HCT116 (cell line): ENCODE measurements around the gene GABBR2.

ENCODE experiments used
- CEBPB ChIP-seq: IDR thresholded peaks from 2 replicates; pipeline ENCODE4 v1.6.1; 2012; ENCODE audit warnings: low read depth
- ELF1 ChIP-seq: IDR thresholded peaks from 2 replicates; pipeline ENCODE4 v1.6.1; 2012; ENCODE audit warnings: low read depth, borderline replicate concordance
- EZH2 ChIP-seq: fragments of 200-600 bp; sonication (generic); IDR thresholded peaks from 2 replicates; pipeline ENCODE4 v1.6.1; 2017; ENCODE audit warnings: antibody characterized with exemption, mixed run types
- JUND ChIP-seq: IDR thresholded peaks from 2 replicates; pipeline ENCODE4 v1.6.1; 2012
- POLR2A ChIP-seq: IDR thresholded peaks from 2 replicates; pipeline ENCODE4 v1.7.0; 2011; ENCODE audit warnings: borderline replicate concordance; ENCODE audit not compliant: insufficient read depth, insufficient read length; ENCODE audit errors: extremely low read depth
- POLR2AphosphoS5 ChIP-seq: IDR thresholded peaks from 2 replicates; pipeline ENCODE4 v1.6.1; 2011; ENCODE audit warnings: mild to moderate bottlenecking, low read depth, low read length, moderate library complexity
- SIN3A ChIP-seq: IDR thresholded peaks from 2 replicates; pipeline ENCODE4 v1.6.1; 2012; ENCODE audit warnings: low read depth
- YY1 ChIP-seq: IDR thresholded peaks from 2 replicates; pipeline ENCODE4 v1.6.1; 2011; ENCODE audit warnings: low read length, low read depth, moderate library complexity, mild to moderate bottlenecking; ENCODE audit not compliant: insufficient replicate concordance; ENCODE audit errors: extremely low read depth
- ZFX ChIP-seq: fragments of 450-650 bp; IDR thresholded peaks from 2 replicates; pipeline ENCODE4 v1.6.1; 2017
- TF ChIP-seq, protein P1 (sequence below), 3 experiments: fragments of 200-600 bp in 1 of 3; sonication (generic) in 1 of 3; IDR thresholded peaks in 2 of 3; conservative IDR thresholded peaks in 1 of 3; 2 replicates each; pipeline ENCODE4 v1.5.1; 2012 to 2017; ENCODE audit warnings: low read depth in 2 of 3, low read length in 2 of 3, antibody characterized with exemption in 1 of 3, borderline replicate concordance in 1 of 3, control low read depth in 1 of 3, mild to moderate bottlenecking in 1 of 3, mixed read lengths in 1 of 3, mixed run types in 1 of 3, moderate library complexity in 1 of 3; ENCODE audit not compliant: insufficient read depth in 1 of 3
- TF ChIP-seq, protein P2 (sequence below): IDR thresholded peaks from 2 replicates; pipeline ENCODE4 v1.6.1; 2012
- TF ChIP-seq, protein P3 (sequence below): IDR thresholded peaks from 2 replicates; pipeline ENCODE4 v1.6.1; 2011; ENCODE audit warnings: mild to moderate bottlenecking, low read length, moderate library complexity; ENCODE audit not compliant: insufficient replicate concordance; ENCODE audit errors: extremely low read depth
- TF ChIP-seq, protein P4 (sequence below): IDR thresholded peaks from 2 replicates; pipeline ENCODE4 v1.6.1; 2012

DNA sequence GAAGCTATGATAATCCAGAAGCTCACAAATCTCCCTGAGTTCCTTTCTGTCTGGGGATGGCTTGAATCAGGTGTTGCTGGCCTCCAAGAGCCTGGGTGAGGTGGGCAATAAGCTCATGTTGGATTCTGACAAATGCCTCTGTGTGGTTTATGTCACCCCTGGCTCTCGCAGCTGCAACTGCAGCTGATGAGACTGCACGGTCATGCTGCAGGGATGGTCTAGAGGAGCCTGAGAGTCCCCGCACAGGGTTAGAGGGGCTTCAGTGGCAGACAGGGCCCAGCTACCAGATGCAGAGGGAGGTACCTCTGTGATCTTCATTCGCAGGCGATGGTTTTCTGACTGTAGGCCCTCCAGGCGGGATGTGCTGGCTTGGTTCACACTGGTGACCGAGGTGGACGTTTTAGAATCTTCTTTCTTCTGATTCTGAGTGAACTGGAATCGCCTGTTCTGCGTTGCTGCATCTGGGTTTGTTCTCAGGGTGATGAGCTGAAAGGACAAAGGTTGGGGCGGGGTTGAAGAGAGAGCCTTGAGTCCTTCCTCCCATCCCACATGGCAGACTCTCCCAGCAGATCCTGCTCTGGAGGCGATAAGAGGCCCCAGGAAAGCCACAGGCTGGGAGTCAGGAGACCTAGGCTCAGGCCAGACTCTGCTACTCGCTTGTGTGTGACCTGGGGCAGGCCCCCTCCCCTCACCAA lies 405.6 kb downstream of the GABBR2 start:
- TF ChIP-seq POLR2A (no peak), JUND (no peak), EZH2 (no peak), POLR2AphosphoS5 (no peak), CEBPB (no peak), SIN3A (no peak), ZFX (no peak), ELF1 (no peak), YY1 (no peak)
- TF ChIP-seq, protein P1, sequence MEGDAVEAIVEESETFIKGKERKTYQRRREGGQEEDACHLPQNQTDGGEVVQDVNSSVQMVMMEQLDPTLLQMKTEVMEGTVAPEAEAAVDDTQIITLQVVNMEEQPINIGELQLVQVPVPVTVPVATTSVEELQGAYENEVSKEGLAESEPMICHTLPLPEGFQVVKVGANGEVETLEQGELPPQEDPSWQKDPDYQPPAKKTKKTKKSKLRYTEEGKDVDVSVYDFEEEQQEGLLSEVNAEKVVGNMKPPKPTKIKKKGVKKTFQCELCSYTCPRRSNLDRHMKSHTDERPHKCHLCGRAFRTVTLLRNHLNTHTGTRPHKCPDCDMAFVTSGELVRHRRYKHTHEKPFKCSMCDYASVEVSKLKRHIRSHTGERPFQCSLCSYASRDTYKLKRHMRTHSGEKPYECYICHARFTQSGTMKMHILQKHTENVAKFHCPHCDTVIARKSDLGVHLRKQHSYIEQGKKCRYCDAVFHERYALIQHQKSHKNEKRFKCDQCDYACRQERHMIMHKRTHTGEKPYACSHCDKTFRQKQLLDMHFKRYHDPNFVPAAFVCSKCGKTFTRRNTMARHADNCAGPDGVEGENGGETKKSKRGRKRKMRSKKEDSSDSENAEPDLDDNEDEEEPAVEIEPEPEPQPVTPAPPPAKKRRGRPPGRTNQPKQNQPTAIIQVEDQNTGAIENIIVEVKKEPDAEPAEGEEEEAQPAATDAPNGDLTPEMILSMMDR (IDR thresholded peaks at IDR 0.05 in 2 of 3, conservative IDR thresholded peaks at IDR 0.05 in 1 of 3; ENCODE audit: borderline replicate concordance in 1 of 3, insufficient read depth in 1 of 3, low read depth in 2 of 3, low read length in 2 of 3), result no peak
- TF ChIP-seq, protein P2, sequence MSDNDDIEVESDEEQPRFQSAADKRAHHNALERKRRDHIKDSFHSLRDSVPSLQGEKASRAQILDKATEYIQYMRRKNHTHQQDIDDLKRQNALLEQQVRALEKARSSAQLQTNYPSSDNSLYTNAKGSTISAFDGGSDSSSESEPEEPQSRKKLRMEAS, result no peak
- TF ChIP-seq, protein P3, sequence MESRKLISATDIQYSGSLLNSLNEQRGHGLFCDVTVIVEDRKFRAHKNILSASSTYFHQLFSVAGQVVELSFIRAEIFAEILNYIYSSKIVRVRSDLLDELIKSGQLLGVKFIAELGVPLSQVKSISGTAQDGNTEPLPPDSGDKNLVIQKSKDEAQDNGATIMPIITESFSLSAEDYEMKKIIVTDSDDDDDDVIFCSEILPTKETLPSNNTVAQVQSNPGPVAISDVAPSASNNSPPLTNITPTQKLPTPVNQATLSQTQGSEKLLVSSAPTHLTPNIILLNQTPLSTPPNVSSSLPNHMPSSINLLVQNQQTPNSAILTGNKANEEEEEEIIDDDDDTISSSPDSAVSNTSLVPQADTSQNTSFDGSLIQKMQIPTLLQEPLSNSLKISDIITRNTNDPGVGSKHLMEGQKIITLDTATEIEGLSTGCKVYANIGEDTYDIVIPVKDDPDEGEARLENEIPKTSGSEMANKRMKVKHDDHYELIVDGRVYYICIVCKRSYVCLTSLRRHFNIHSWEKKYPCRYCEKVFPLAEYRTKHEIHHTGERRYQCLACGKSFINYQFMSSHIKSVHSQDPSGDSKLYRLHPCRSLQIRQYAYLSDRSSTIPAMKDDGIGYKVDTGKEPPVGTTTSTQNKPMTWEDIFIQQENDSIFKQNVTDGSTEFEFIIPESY, result no peak
- TF ChIP-seq, protein P4, sequence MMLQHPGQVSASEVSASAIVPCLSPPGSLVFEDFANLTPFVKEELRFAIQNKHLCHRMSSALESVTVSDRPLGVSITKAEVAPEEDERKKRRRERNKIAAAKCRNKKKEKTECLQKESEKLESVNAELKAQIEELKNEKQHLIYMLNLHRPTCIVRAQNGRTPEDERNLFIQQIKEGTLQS, result no peak
